Mesenchymal stem cell (in vitro differentiated cells and primary cell): ENCODE data around the gene ERBB4.

Experiments used
- DNase-seq: peaks from one replicate; pipeline ENCODE4 v3.0.0-alpha.2; 2013
- H2AFZ ChIP-seq: one replicate; pipeline ENCODE4 v1.6.1; 2013; ENCODE audit warnings: low read depth, mild to moderate bottlenecking, control low read depth, inconsistent platforms, low read length, moderate library complexity
- H2AK5ac ChIP-seq: 2 replicates; pipeline ENCODE4 v1.6.1; 2013; ENCODE audit warnings: low read length, moderate library complexity, mild to moderate bottlenecking, inconsistent platforms; ENCODE audit not compliant: severe bottlenecking
- H2BK120ac ChIP-seq: one replicate; pipeline ENCODE4 v1.6.1; 2013; ENCODE audit warnings: low read depth, mild to moderate bottlenecking, inconsistent platforms, low read length, moderate library complexity
- H2BK12ac ChIP-seq, 2 experiments: one replicate each; pipeline ENCODE4 v1.6.1; 2013; ENCODE audit warnings: inconsistent platforms in 2 of 2, low read length in 2 of 2, mild to moderate bottlenecking in 2 of 2, moderate library complexity in 2 of 2, control low read depth in 1 of 2
- H2BK15ac ChIP-seq: one replicate; pipeline ENCODE4 v1.6.1; 2013; ENCODE audit warnings: mild to moderate bottlenecking, low read depth, inconsistent platforms; ENCODE audit not compliant: poor library complexity, severe bottlenecking
- H2BK5ac ChIP-seq: 2 replicates; pipeline ENCODE4 v1.6.1; 2013; ENCODE audit warnings: low read depth, mild to moderate bottlenecking, low read length, control low read depth, inconsistent platforms; ENCODE audit not compliant: poor library complexity, severe bottlenecking
- H3K14ac ChIP-seq, 2 experiments: one replicate each; pipeline ENCODE4 v1.6.1; 2013; ENCODE audit warnings: inconsistent platforms in 2 of 2, low read length in 2 of 2, control low read depth in 1 of 2, mild to moderate bottlenecking in 1 of 2, moderate library complexity in 1 of 2
- H3K18ac ChIP-seq, 2 experiments: one replicate each; pipeline ENCODE4 v1.6.1; 2013; ENCODE audit warnings: inconsistent platforms in 2 of 2, low read length in 2 of 2, control low read depth in 1 of 2, low read depth in 1 of 2, mild to moderate bottlenecking in 1 of 2
- H3K23ac ChIP-seq, 2 experiments: one replicate each; pipeline ENCODE4 v1.6.1; 2013; ENCODE audit warnings: inconsistent platforms in 2 of 2, low read length in 2 of 2, mild to moderate bottlenecking in 2 of 2, moderate library complexity in 2 of 2, control low read depth in 1 of 2
- H3K27ac ChIP-seq: 2 replicates; pipeline ENCODE4 v1.5.1; 2013; ENCODE audit warnings: mild to moderate bottlenecking, moderate library complexity, low read length, control low read depth, inconsistent platforms; ENCODE audit not compliant: poor library complexity, severe bottlenecking
- H3K27me3 ChIP-seq, 2 experiments: 2 replicates each; pipeline versions ENCODE4 v1.6.1 to v1.7.0; 2013; ENCODE audit warnings: low read length in 2 of 2, mild to moderate bottlenecking in 2 of 2, moderate library complexity in 2 of 2, control low read depth in 1 of 2, inconsistent platforms in 1 of 2; ENCODE audit not compliant: control insufficient read depth in 1 of 2, insufficient read depth in 1 of 2
- H3K36me3 ChIP-seq, 2 experiments: 2 replicates each; pipeline versions ENCODE4 v1.6.1 to v1.7.0; 2013; ENCODE audit warnings: low read length in 2 of 2, control low read depth in 1 of 2, inconsistent platforms in 1 of 2, low read depth in 1 of 2, mild to moderate bottlenecking in 1 of 2; ENCODE audit not compliant: insufficient read depth in 2 of 2, control insufficient read depth in 1 of 2
- H3K4ac ChIP-seq, 2 experiments: one replicate each; pipeline ENCODE4 v1.6.1; 2013; ENCODE audit warnings: inconsistent platforms in 2 of 2, low read length in 2 of 2, mild to moderate bottlenecking in 2 of 2, moderate library complexity in 2 of 2, control low read depth in 1 of 2, low read depth in 1 of 2
- H3K4me1 ChIP-seq: 2 replicates; pipeline ENCODE4 v1.6.1; 2013; ENCODE audit warnings: low read depth, low read length, control low read depth; ENCODE audit not compliant: control insufficient read depth, insufficient read depth
- H3K4me2 ChIP-seq: 2 replicates; pipeline ENCODE4 v1.6.1; 2013; ENCODE audit warnings: low read length, mild to moderate bottlenecking, inconsistent platforms; ENCODE audit not compliant: poor library complexity, severe bottlenecking
- H3K4me3 ChIP-seq, 2 experiments: 2 replicates each; pipeline versions ENCODE4 v1.5.1 to v1.7.0; 2013; ENCODE audit warnings: low read length in 2 of 2, mild to moderate bottlenecking in 2 of 2, control low read depth in 1 of 2, low read depth in 1 of 2; ENCODE audit not compliant: insufficient read depth in 1 of 2
- H3K79me1 ChIP-seq: replicated peaks from 2 replicates; pipeline ENCODE4 v1.6.1; 2013; ENCODE audit warnings: mild to moderate bottlenecking, control low read depth, low read length, inconsistent platforms; ENCODE audit not compliant: poor library complexity, severe bottlenecking
- H3K9ac ChIP-seq: 2 replicates; pipeline ENCODE4 v1.7.0; 2013; ENCODE audit warnings: mild to moderate bottlenecking, low read length, moderate library complexity
- H3K9me3 ChIP-seq: 2 replicates; pipeline ENCODE4 v1.7.0; 2013; ENCODE audit warnings: mild to moderate bottlenecking, low read length; ENCODE audit not compliant: control insufficient read depth
- H4K8ac ChIP-seq: one replicate; pipeline ENCODE4 v1.6.1; 2013; ENCODE audit warnings: inconsistent platforms, mild to moderate bottlenecking, low read length, moderate library complexity
- H4K91ac ChIP-seq: one replicate; pipeline ENCODE4 v1.6.1; 2013; ENCODE audit warnings: mild to moderate bottlenecking, low read length, inconsistent platforms
- WGBS: methylation state at CpG from one replicate; pipeline ENCODE4 v1.1.7; 2013; ENCODE audit warnings: mixed read lengths; 5-methylcytosine and 5-hydroxymethylcytosine counted together

ERBB4 gene

DNA sequence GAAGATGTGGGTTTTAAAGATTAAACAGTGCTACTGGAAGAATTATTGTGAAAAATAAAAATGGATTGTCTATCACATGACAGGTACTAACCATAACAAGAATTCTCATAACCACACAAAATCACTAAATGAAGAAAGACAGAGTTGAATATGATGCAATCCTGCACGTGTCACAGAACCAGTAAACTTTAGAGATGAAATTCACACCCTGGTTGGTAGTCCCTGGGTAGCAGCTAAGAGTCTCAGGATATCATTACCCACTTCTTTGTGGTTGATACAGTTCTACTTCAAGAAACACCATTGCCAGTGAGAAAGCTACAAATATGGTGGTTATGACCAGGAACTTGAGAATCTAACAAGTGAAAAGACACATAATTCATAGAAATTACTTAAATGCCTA lies 450.2 kb downstream of the ERBB4 start:
- Histone ChIP-seq H3K27ac (no peak overlapping the region), H2AK5ac (no peak overlapping the region), H3K23ac (no peak overlapping the region), H2BK12ac (no peak overlapping the region), H2BK5ac (no peak overlapping the region), H2AFZ (no peak overlapping the region), H3K9me3 (no peaks in the 10 kb centered on the region), H4K8ac (no peak overlapping the region), H2BK120ac (no peak overlapping the region), H3K4ac (no peak overlapping the region), H3K9ac (no peak overlapping the region), H3K79me1 (no peaks in the 10 kb centered on the region), H3K4me3 (no peak overlapping the region), H4K91ac (no peak overlapping the region), H3K18ac (no peak overlapping the region), H2BK15ac (no peak overlapping the region), H3K4me2 (no peak overlapping the region), H3K27me3 (no peaks in the 10 kb centered on the region), H3K4me1 (no peaks in the 10 kb centered on the region), H3K36me3 (no peaks in the 10 kb centered on the region), H3K14ac (no peak overlapping the region)
- 70% methylated on average over 1 of the region's 1 CpG for WGBS
- DNase-seq, result no peak

GRCh38 chr2:212083492-212083891 lies 455.1 kb downstream of the ERBB4 start:
- Histone ChIP-seq H3K4me2 (no peak overlapping the region), H4K8ac (no peak overlapping the region), H3K27me3 (no peaks in the 10 kb centered on the region), H2AFZ (no peak overlapping the region), H3K23ac (no peak overlapping the region), H3K18ac (no peak overlapping the region), H2BK15ac (no peak overlapping the region), H3K27ac (no peak overlapping the region), H2AK5ac (no peak overlapping the region), H2BK5ac (no peak overlapping the region), H3K36me3 (no peaks in the 10 kb centered on the region), H3K79me1 (no peaks in the 10 kb centered on the region), H3K4me1 (no peaks in the 10 kb centered on the region), H2BK12ac (no peak overlapping the region), H3K9me3 (no peaks in the 10 kb centered on the region), H2BK120ac (no peak overlapping the region), H4K91ac (no peak overlapping the region), H3K4me3 (no peak overlapping the region), H3K4ac (no peak overlapping the region), H3K14ac (no peak overlapping the region), H3K9ac (no peak overlapping the region)
- DNase-seq, result no peak
- WGBS, result 90% methylated on average over 1 of the region's 4 CpGs

- Histone ChIP-seq H2BK15ac (no peak overlapping the region), H3K9me3 (no peaks in the 10 kb centered on the region), H3K27me3 (no peaks in the 10 kb centered on the region), H2BK5ac (no peak overlapping the region), H3K79me1 (no peaks in the 10 kb centered on the region), H3K4me2 (no peak overlapping the region), H3K36me3 (no peaks in the 10 kb centered on the region), H3K9ac (peak overlapping the region; percentile 68), H2BK120ac (no peak overlapping the region), H4K91ac (no peak overlapping the region), H4K8ac (no peak overlapping the region), H3K4me3 (peak overlapping the region in 1 of 2 experiments; percentile 14), H3K27ac (no peak overlapping the region), H3K23ac (no peak overlapping the region), H3K4ac (no peak overlapping the region), H3K18ac (no peak overlapping the region), H3K4me1 (no peaks in the 10 kb centered on the region), H3K14ac (no peak overlapping the region), H2BK12ac (no peak overlapping the region), H2AK5ac (no peak overlapping the region), H2AFZ (no peak overlapping the region)
- DNase-seq, result no peak
- WGBS, result no CpG with 5 or more reads among the region's 4 CpGs
Observed at GRCh38 chr2:212078103-212078502, 460.5 kb downstream of the ERBB4 start.

- H3K9me3 ChIP-seq, result no peaks in the 10 kb centered on the region
- no peak overlapping the region for H3K23ac ChIP-seq
- H4K8ac ChIP-seq, result no peak overlapping the region
- H3K4me1 ChIP-seq, result no peaks in the 10 kb centered on the region
- no peak overlapping the region for H3K27ac ChIP-seq
- no peak overlapping the region for H2BK12ac ChIP-seq
- H3K79me1 ChIP-seq, result no peaks in the 10 kb centered on the region
- H2AFZ ChIP-seq, result no peak overlapping the region
- H2AK5ac ChIP-seq, result no peak overlapping the region
- H3K27me3 ChIP-seq, result no peaks in the 10 kb centered on the region
- no peak overlapping the region for H3K4me3 ChIP-seq
- H3K36me3 ChIP-seq, result no peaks in the 10 kb centered on the region
- no peak overlapping the region for H3K14ac ChIP-seq
- peak; percentile 12 for DNase-seq
- H3K9ac ChIP-seq, result no peak overlapping the region
- H3K18ac ChIP-seq, result no peak overlapping the region
- no CpG with 5 or more reads among the region's 4 CpGs for WGBS
- no peak overlapping the region for H2BK120ac ChIP-seq
- no peak overlapping the region for H2BK5ac ChIP-seq
- H2BK15ac ChIP-seq, result no peak overlapping the region
- H3K4me2 ChIP-seq, result no peak overlapping the region
- no peak overlapping the region for H3K4ac ChIP-seq
- H4K91ac ChIP-seq, result no peak overlapping the region
Observed at GRCh38 chr2:212076456-212076855, 462.1 kb downstream of the ERBB4 start.
